Measurements from ENCODE around the gene LMOD1. TPM values are rescaled to one million over a fixed set of nuclear protein-coding genes. Genes with fewer than 3 reads are reported as not detected.

The LMOD1 gene
- total and polyA plus RNA-seq, 2 of the 8 experiments (the other 6 are each of a cell fraction or from before 2014, with no cell fraction given), result 0.77 to 1.4 TPM

GRCh38 chr1:201892211-201892610, 54.1 kb downstream of the LMOD1 start:
- Histone ChIP-seq H3K56ac (replicated peaks; ENCODE audit: insufficient read length, low read depth, low read length) (no peak overlapping the region), H2BK120ac (replicated peaks; ENCODE audit: low read depth, low read length) (no peak overlapping the region), H3K23me2 (ENCODE audit: low read depth, low read length) (peaks cover 14% of the 10 kb centered on the region), H3K23ac (ENCODE audit: insufficient read length) (no peak overlapping the region), H3K4me3 (ENCODE audit: extremely low read depth in 1 of 4, insufficient read depth in 2 of 4, low read depth in 3 of 4, low read length in 4 of 4) (no peak overlapping the region), H4K5ac (ENCODE audit: insufficient read length, low read depth, low read length) (no peak overlapping the region), H2BK20ac (ENCODE audit: low read length) (no peak overlapping the region), H2AFZ (ENCODE audit: low read length) (no peak overlapping the region), H3K36me3 (ENCODE audit: control insufficient read depth in 2 of 4, insufficient read depth in 4 of 4, low read length in 3 of 4) (no peaks in the 10 kb centered on the region), H3K4ac (replicated peaks; ENCODE audit: insufficient read length, low read depth, low read length) (no peak overlapping the region), H2BK15ac (ENCODE audit: low read length) (no peak overlapping the region), H2AK5ac (ENCODE audit: low read depth, low read length) (no peak overlapping the region), H2BK12ac (ENCODE audit: low read depth, low read length) (no peak overlapping the region), H3K27ac (ENCODE audit: low read depth, low read length) (no peak overlapping the region), H3K4me1 (replicated peaks in 1 of 4; ENCODE audit: control insufficient read depth in 3 of 4, insufficient read depth in 4 of 4, low read length in 3 of 4) (peaks cover 6 to 30% (median 23%) of the 10 kb centered on the region in 4 experiments), H2BK5ac (ENCODE audit: low read depth, low read length) (no peak overlapping the region), H4K91ac (replicated peaks; ENCODE audit: insufficient read length, low read length) (no peak overlapping the region), H3K14ac (ENCODE audit: insufficient read length) (no peak overlapping the region), H3K18ac (ENCODE audit: extremely low read depth, low read length) (no peak overlapping the region), H3K9me3 (ENCODE audit: insufficient read depth in 2 of 2, low read depth in 1 of 2, low read length in 1 of 2) (no peaks in the 10 kb centered on the region), H3K4me2 (ENCODE audit: insufficient read depth in 1 of 2, low read depth in 2 of 2, low read length in 2 of 2) (no peak overlapping the region), H3K79me1 (ENCODE audit: low read depth, low read length) (no peaks in the 10 kb centered on the region), H4K20me1 (replicated peaks in 1 of 2; ENCODE audit: control insufficient read depth in 1 of 2, insufficient read depth in 2 of 2, low read length in 2 of 2) (no peaks in the 10 kb centered on the region), H4K8ac (ENCODE audit: extremely low read depth, insufficient read depth, low read length) (no peak overlapping the region), H3K27me3 (replicated peaks in 1 of 4; ENCODE audit: control insufficient read depth in 3 of 4, extremely low read depth in 1 of 4, insufficient read depth in 3 of 4, low read length in 3 of 4) (peaks cover 0 to 10% (median 6%) of the 10 kb centered on the region in 4 experiments; a peak in 4 of 7 replicates), H3K9ac (replicated peaks in 1 of 4; ENCODE audit: extremely low read depth in 1 of 4, low read depth in 3 of 4, low read length in 3 of 4) (no peak overlapping the region), H3K79me2 (ENCODE audit: control insufficient read depth in 1 of 2, insufficient read depth in 2 of 2, low read length in 2 of 2) (no peaks in the 10 kb centered on the region)
- FAIRE-seq (no peak), DNase-seq (ENCODE audit: low read depth in 1 of 2, low spot score in 2 of 2) (no peak)
- 90% methylated on average over 6 of the region's 6 CpGs; no CpG with 5 or more reads in 1 of the 2 experiments for WGBS, 2 experiments (ENCODE audit: extremely low coverage in 1 of 2, insufficient coverage in 1 of 2, insufficient read length in 1 of 2, insufficient replicate concordance in 2 of 2, low coverage in 1 of 2, low lambda C conversion rate in 2 of 2, missing lambda C conversion rate in 1 of 2)
- CTCF ChIA-PET (ENCODE audit: partially characterized antibody), result interaction anchor here (0.9 to 14.8 kb wide), 8 partner anchors 13 to 238 kb away, joined by 3 to 244 read pairs (median 44); partner anchors contain the start of gene LMOD1
- POLR2A ChIA-PET (ENCODE audit: partially characterized antibody), result interaction anchor here (0.5 to 9.6 kb wide), 2 partner anchors 11 to 228 kb away, joined by 3 to 117 read pairs; no protein-coding TSS in a partner anchor
- TF ChIP-seq TAF7 (optimal IDR thresholded peaks at IDR 0.05; ENCODE audit: borderline replicate concordance, low read depth, low read length) (no peak), ASH2L (IDR thresholded peaks at IDR 0.05; ENCODE audit: low read length) (no peak), TBP (IDR thresholded peaks at IDR 0.05; ENCODE audit: low read depth, low read length) (no peak), SIX5 (IDR thresholded peaks at IDR 0.05; ENCODE audit: low read depth, low read length) (no peak)
